Activated T-helper 1 cell treated with anti-CD3 and anti-CD28 coated beads, Interleukin-2, amount 50 U/mL, for 16 hours (primary cell): ENCODE measurements around the gene DNAJB6.

ENCODE experiments used
- DNase-seq, 2 donors: peaks; one replicate each; pipeline ENCODE4 v3.0.0-alpha.2; 2020; ENCODE audit warnings: low read depth in 1 of 2, low spot score in 1 of 2

Gene DNAJB6

DNA sequence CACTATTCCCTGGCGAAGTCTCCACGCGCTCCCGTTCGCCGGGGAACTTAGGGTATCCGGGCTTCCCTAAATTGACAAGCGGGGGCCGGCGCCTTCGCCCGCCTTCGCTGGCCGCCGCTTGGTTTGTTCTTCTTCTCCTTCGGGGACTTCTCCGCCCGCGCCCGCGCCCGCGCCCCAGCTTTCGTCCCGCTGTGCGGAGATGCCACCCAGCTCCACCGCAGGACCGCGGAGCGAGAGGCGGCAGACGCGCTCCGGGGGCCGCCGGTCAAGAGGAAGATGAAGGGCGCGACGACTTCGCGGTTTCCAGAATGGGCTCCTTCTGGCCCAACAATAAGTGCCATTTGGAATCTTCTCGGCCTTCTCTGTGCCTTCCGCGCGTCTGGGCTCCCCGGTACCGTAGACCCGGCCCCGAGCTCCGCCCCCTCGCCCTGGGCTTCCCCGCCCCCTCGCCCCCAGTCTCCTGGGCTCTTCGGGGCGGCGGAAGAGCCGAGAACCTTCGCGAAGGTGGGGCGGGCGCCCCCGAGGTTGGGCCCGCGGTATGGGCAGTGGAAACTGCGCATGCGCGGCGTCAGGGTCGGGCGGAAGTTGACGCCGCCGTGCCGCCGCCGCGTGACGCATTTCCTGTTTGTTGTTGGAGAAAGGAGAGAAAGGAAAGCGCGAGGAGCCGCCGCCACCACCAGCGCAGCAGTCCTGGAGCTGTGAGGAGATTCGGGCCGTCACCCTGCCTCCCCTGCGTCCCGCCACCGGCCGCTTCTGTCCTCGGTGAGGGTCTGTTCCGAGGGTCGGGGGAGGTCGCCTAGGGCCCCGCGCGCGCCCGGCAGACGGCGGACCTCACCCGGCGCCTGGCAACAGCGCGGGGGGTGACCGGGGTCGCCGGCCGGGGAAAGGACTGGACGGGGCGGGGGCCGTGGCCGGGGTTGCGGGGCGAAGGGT is at the start of gene DNAJB6:
DNAJB6 (plus strand) TSS at position 622 of the 933 bp plus-strand sequence. CDS start 21,569 bp downstream, outside the sequence.
- DNase-seq = peak; percentile 91 to 93

DNA sequence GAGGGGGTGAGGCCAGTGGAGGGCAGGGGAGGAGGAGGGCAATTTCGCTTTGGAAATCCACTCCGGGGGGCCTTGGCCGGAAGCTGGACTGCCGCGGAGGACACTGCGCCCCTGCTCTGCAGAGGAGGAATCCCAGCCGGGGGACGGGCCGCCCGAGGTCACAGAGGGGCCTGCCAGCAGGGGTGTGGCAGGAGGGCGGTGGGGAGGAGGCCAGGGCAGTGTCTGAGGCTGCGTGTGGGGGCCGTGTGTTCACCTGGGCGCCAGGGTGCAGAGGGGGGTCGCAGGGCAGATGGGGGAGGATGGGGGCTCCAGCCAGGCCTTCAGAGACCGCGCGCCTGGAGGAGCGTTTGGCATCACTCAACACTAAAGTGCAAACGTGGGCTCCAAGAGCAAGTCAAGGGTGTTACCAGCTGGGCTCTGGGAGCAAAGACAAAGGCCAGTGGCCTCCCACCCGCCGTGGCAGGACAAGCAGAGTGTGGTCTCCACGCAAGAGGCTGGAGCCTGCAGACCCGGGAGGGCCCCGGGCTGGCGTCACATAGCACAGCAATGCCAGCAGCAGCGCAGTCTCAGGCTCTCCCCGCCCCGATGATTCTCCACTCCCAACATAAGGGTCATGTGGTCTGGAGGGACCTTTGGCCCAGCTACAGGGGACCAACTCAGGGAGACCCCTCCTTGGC is 45.3 kb upstream of the DNAJB6 start:
- DNase-seq = no peak

DNA sequence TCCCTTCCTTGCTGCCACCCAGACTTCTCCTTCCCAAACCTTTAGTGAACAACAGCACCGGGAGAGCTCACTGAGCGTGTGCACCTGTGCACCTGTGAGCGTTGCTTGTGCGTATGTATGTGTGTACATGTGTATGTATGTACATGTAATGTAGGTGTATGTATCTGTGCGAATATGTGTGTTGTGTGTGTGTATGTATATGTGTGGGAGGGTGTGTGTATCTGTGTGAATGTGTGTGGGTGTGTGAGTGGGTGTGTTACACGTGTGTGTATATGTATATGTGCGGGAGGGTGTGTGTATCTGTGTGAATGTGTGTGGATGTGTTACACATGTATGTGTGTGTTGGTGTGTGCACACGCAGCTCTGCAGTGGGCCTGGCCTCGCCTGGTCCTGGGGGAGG is 44.5 kb upstream of the DNAJB6 start:
- DNase-seq = no peak

DNA sequence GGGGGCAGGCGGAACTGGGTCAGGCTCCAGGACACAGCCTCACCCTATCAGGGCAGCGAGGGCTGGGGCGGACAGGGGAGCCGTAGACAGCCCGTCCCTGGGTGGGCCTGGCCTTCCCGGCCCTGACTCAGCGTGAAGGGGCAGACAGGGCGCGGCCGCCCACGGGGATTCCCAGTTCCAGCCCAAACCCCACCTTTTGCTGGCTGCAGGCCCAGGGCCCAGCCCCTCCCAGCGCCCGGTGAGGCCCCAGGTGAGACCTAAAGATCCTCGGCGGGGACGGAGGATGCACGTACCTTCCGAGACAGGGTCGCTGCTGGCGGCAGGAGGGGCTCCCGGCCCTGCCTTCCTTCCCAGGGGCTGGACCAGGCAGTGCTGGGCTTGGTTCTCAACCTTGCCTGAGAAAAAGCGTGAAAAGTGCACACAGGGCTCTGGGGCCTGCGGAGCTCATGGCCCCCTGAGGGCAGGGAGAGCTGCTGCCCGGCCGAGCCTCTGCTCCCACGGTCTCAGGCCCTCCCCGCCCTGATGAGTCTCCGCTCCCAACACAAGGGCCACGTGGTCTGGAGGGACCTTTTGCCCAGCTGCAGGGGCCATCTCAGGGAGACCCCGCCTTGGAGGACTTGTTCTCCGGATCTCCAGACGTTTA is 43.9 kb upstream of the DNAJB6 start:
- DNase-seq = no peak

DNA sequence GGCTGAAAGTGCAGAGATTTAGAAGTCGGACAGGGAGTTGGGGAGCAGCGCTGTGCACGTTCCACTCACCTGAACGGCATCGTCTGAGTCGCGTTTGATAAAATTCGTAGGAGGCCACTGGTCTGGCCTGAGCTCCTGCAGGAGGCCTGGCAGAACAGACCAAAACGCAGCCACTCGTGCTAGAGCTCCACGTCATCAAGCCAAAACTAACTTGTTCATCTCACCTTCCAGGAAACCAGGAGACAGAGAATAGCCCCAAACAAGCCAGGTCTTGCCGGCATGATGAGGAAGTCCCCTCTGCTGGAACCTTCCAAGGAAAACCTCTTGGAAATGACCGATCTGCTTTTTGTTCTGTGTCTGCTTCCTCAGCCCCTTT is 43.4 kb upstream of the DNAJB6 start:
- no peak for DNase-seq

DNA sequence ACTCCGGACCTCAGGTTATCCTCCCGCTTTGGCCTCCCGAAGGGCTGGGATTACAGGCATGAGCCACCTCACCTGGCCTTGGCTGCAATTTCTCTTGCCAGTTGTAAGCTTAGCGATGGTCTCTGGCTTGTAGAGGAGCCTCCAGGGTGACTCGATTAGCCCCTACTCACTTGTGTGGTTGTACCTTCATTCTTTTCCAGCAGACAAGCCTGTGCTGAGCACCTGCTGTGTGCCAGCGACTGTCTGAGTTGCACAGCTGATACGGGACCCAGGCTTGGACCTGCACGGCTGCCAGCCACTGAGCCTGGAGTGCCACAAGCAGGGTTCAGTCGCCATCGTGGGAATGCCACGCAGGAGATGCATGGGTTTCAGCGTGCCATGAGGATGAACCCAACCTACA is 42.0 kb upstream of the DNAJB6 start:
- no peak for DNase-seq

DNA sequence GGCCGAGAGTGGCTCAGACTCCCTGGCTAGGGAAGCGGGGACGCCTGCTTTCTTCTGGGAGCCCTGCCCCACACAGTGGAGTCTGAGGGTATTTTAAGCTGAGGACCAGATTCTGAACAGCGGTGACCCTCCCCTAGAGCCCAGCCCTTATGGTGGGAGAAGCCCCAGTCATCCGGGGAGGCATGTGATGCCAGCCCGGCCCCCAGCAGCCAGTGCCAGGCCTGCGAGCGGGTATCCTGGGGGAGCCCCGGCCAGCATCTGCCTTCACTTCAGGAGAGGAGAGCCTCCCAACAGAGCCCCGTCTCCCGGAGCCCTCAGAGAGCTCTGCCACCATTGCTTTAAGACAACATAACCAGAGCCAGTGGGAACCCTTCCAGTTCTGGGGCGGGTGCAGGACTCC is 41.5 kb upstream of the DNAJB6 start:
- DNase-seq = no peak

DNA sequence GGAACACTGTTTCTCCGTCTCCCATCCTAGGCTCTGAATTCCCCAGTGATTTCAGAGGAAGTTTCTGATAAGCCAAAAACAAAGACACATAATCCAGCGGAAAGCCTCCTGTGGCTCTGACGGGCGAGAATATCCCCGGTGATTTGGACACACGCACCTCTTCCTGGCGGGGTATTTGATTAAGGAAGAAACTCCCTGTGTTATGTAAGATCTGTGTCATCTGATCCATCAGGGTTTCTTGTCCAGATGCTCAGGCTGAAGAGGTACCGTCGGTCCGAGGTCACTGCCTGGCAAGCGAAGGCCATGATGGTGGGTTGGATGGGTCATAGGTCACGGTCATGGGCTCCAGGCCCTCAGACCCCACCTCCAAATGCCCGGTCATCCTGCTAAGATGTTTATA is 39.6 kb upstream of the DNAJB6 start:
- DNase-seq = no peak

DNA sequence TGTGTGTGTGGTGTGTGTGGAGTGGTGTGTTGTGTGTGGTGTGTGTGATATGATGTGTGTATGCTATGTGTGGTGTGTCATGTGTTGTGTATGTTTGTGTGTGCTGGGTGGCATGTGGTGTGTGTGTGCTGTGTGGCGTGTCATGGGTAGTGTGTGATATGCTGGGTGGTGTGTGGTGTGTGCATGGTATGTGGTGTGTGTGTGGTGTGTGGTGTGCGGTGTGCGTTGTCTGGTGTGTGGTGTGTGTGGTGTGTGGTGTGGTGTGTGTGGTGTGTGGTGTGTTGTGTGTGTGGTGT is 37.5 kb upstream of the DNAJB6 start:
- DNase-seq = no peak

DNA sequence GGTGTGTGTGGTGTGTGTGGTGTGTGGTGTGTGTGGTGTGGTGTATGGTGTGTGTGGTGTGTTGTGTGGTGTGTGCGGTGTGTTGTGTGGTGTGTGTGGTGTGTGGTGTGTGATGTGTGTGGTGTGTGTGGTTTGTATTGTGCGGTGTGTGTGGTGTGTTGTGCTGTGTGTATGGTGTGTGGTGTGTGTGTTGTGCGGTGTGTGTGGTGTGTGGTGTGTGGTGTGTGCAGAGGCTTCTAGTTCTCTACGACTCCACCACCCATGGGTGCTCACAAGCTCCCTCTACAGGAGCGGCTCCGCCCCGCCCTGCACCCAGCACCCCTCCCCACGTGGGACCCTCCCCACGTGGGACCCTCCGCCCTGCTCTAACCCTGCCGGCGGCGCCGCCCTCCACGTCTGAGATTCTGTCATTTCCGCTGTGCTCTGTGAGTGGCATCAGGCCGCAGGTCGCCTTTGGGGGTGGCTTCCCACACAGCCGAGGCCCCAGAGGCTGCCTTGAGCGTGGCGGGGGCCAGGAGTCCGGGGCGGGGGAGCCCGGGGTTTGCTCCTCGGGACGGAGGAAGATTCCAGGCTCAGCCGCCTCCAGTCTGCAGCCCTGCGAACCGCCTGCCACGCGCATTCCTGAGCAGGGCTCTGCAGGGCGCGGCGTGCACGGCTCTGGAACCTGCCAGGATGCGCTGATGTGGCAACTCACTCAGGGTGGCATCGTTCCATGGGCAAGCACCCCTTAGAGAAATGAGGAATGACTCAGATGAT is 37.0 kb upstream of the DNAJB6 start:
- DNase-seq = no peak

DNA sequence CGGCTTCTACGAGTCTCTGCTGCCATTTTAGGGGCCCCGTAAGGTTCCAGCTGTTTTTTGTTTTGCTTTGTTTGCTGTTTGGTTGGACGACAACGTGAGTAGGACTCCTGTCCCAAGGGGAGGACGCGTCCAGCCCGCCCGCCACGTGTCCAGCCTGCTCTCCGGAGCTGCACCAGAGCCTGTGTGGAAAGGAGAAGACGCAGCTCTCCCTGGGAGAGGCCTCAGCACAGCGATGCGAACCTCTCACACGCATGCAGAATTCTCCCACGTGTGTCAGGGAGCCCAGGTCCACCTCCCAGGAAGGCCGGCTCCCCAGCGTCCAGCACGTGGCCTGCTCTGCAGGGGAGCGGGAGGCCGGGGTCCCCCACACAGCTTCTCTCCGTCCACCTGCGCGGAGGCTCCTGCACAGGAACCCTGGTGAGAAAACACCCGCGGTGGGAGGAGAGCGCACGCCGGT is 36.4 kb upstream of the DNAJB6 start:
- DNase-seq = no peak

DNA sequence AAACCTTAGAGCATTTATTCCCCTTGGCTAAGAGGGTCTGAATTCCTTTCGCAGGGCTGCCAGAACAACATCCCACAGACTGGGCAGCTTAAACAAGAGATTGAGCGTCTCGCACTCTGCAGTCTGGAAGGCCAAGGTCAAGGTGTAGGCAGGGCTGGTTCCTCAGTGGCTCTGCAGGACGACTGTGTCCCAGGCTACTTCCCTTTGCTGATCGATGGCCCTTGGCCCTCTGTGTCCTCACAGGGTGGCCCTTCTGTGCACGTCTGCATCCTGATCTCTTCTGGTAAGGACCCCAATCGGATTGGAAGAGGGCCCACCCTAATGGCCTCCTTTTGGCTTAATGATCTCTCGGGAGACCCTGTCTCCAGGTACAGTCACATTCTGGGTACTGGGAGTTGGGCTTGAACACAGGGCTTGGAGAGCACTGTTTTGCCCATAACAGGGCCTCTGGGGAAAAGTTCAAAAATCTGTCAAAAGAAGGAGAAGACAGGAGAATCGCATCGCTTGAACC is 35.1 kb upstream of the DNAJB6 start:
- no peak for DNase-seq

DNA sequence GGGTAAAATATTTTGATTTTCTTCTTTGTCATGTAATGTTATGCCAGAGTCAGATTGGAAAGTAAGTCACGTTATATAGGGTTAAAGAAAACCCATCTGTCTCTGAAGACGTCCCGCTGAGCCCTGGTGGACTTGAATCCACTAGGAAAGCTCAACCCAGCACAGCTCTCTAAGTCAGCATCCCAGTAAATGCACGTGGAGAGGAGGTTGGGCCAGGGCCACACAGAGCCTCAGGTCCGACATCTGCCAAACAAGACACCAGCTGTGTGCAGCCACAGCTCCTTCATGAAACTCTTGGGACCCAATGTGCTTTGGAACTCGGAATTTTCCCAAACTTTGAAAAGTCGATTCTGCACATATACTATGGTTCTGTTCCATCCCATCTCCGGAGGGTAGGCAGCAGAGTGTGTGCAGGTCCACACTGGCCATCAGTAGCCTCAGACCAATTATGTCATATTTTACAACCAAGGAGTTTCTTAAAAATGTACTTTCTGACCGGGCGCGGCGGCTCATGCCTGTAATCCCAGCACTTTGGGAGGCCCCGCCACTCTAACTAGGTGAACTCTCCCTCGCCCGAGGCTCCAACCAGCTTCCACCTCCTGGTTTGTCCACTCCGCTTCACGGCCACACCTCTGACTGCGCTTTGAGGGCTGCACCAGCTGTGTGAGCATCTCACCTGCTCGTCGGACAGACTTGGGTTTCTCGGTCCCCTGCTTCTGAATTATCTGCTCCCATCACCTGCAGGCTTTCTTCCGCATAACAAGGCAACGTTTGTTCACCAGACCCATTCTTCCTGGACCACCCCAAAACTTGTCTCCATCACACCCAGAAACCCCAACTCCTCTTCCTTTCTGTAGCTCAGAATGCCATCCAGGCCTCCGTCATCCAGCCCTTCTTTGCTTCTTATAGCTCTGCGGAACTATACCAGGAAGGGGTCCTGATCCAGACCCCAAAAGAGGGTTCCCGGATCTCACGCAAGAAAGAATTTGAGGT is 29.7 kb upstream of the DNAJB6 start:
- no peak for DNase-seq

DNA sequence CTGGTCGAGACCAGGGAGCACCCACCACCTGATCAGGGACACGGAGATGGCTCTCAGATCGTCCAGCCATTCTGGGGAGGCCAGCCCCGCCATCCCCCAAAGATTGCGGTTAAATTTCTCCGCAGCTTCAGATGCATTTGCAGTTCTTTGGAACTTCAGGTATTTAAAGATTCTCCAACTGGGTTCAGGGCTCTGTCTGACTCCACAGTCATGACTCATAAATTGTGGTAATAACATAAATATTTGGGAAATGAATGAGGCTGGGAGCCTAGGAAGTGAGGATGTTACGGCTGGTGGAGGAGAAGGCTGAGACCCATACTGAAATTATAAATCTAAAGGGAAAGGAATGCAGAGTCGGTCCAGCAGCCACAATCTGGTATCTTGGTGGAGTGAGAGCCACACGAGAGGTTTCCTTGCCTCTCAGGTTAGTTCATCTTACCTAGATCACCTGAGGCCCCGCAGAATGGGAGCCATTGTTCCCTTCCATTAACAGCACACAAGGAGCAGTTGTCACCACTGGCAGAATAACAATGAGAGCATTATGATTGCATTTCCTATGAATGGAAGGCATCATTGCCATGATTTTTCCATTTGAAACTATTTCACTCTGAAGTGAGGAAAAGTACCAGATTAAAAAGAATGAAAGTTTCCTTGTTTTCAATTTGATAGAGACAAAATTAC is 26.7 kb upstream of the DNAJB6 start:
- DNase-seq = no peak

DNA sequence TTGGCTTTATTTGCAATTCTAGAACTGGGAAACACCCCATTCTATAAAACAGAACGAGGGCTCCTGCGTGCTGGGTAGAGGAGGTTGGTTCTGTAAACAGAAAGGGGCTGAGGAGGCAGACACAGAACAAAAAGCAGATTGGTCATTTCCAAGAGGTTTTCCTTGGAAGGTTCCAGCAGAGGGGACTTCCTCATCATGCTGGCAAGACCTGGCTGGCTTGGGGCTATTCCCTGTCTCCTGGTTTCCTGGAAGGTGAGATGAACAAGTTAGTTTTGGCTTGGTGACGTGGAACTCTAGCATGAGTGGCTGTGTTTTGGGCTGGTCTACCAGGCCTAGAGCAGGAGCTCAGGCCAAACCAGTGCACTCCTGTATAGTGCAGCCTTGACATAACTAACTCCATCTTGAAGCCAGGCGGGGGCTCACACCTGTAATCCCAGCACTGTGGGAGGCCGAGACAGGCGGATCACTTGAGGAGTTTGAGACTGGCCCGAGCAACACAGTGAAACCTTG is 26.1 kb upstream of the DNAJB6 start:
- no peak for DNase-seq

DNA sequence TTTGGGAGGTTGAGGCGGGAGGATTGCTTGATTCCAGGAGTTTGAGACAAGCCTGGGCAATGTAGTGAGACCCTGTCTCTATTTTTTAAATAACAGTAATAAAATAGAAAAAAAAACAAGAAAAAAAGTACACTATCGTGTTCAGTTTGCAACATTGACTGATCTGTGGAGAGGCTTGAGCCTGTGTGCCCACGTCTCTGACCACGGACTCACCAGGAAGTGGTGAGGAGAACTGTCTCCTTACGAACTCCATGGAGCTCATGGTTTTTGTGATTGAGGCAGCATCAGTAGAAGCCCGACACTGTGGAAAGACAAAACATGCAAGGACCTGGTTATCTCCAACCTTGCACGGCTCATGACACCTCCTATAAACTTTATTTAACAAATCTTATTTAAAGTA is 23.9 kb upstream of the DNAJB6 start:
- no peak for DNase-seq

DNA sequence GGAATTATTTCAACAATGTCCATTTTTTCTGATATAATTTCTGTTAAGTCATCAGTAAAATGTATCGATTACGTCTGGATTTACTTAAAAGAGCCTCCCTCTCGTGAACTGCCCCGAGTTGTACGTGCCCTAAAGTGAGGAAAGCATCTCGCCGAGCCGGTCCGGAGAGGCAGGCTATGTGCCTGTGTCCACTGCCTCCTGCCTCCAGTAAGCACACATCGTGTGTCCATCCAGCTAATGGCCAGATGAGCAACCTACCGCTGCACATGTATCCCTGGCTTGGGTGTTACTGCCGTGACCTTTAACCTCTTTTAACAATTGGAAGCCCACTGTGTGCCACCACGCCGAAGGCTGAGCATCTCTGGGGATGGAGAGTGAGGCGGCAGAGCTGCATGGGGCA is 23.2 kb upstream of the DNAJB6 start:
- no peak for DNase-seq

DNA sequence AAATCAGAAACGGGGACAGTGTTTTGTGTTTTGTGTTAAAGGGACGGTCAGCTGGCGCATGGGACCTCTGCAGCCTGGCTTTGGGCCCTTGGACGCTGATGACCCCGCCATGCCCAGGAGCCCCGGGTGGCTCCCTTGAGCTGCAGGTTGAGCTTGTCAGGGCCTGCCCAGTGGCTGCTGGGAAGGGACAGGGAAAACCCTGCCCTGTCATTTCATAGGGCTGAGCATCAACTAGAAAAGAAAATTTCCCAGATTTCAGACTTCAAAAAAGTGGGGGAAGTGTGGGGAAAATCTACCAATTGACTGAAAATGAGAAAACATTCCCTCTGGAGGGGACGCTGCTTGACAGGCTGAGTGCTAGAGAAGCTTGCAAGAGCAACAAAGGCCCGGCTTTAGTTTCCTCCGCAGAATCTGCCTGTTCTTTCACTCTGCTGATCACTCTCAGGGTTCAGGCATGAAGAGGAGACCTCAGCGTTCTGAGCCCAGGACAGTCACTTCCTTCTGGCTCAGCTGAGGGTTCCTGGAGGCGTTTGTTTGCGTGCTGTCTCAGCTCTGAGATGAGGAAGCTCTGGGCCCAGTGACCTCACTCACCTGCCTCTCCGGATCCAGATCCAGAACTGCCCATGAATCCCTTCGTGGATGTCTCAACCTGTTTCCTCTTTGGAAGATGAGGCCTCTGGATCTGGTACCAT is 18.6 kb upstream of the DNAJB6 start:
- no peak for DNase-seq

DNA sequence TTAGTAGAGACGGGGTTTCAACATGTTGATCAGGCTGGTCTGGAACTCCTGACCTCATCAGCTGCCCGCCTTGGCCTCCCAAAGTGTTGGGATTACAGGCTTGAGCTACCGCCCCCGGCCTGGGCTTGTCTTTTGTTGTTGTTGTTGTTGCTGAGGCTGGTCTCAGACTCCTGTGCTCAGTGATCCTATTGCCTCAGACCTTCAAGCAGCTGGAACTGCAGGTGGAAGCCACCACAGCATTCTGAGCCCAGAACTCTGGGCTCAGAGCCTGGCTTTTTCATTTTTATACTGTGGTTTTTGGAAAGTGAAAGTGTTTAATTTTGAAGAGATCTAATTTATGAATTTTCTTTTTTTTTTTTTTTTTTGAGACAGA is 16.2 kb upstream of the DNAJB6 start:
- no peak for DNase-seq
